ENCODE measurements around the gene CRTC1.

GRCh38 chr19:18710996-18711751 lies 27.7 kb downstream of the CRTC1 start:
- TF ChIP-seq ZNF532 (CRISPR knock-in tag; IDR thresholded peaks at IDR 0.05; ENCODE audit: borderline replicate concordance): no peak
- no peak for TF ChIP-seq KAT7 (CRISPR knock-in tag; IDR thresholded peaks at IDR 0.05; ENCODE audit: borderline replicate concordance)
- TF ChIP-seq, protein P1, sequence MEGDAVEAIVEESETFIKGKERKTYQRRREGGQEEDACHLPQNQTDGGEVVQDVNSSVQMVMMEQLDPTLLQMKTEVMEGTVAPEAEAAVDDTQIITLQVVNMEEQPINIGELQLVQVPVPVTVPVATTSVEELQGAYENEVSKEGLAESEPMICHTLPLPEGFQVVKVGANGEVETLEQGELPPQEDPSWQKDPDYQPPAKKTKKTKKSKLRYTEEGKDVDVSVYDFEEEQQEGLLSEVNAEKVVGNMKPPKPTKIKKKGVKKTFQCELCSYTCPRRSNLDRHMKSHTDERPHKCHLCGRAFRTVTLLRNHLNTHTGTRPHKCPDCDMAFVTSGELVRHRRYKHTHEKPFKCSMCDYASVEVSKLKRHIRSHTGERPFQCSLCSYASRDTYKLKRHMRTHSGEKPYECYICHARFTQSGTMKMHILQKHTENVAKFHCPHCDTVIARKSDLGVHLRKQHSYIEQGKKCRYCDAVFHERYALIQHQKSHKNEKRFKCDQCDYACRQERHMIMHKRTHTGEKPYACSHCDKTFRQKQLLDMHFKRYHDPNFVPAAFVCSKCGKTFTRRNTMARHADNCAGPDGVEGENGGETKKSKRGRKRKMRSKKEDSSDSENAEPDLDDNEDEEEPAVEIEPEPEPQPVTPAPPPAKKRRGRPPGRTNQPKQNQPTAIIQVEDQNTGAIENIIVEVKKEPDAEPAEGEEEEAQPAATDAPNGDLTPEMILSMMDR (IDR thresholded peaks at IDR 0.05): no peak
